ENCODE measurements around the gene IRF2.

DNA sequence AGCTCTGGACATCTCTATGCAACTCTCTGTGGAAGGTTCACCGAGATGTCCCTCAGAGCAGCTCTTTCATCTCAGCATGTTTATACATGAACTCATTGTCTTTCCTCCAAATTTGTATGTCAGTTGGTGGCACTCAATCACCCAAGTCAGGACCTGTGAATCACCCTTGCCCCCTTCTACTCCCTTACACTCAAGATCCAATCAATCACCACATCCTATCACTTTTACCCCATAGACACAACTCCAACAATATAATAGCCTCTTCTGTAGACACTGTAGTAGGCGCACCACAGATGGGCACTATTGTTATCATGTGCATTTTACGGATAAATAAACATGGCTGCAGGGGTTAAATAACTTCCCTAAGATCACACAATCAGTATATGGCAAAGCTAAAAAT lies 41.3 kb upstream of the IRF2 start:
- TF ChIP-seq POLR2A (IDR thresholded peaks at IDR 0.05): no peak
- TF ChIP-seq, protein P1, sequence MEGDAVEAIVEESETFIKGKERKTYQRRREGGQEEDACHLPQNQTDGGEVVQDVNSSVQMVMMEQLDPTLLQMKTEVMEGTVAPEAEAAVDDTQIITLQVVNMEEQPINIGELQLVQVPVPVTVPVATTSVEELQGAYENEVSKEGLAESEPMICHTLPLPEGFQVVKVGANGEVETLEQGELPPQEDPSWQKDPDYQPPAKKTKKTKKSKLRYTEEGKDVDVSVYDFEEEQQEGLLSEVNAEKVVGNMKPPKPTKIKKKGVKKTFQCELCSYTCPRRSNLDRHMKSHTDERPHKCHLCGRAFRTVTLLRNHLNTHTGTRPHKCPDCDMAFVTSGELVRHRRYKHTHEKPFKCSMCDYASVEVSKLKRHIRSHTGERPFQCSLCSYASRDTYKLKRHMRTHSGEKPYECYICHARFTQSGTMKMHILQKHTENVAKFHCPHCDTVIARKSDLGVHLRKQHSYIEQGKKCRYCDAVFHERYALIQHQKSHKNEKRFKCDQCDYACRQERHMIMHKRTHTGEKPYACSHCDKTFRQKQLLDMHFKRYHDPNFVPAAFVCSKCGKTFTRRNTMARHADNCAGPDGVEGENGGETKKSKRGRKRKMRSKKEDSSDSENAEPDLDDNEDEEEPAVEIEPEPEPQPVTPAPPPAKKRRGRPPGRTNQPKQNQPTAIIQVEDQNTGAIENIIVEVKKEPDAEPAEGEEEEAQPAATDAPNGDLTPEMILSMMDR (IDR thresholded peaks at IDR 0.05): no peak
- TF ChIP-seq POLR2AphosphoS5 (IDR thresholded peaks at IDR 0.05): no peak
- no peak for TF ChIP-seq EP300 (IDR thresholded peaks at IDR 0.05)

Measured in suprapubic skin (tissue), 4 donors.